SU-DHL-6 (cell line): ENCODE measurements around the gene ZMYM2.
"Not testable (repeated sequence)": the region's sequence is repeated elsewhere in the genome, so short reads cannot be mapped to it uniquely, and the experiment has no call there.

Experiments
- H2AFZ ChIP-seq: fragments of 200-600 bp; sonication (generic); 2 replicates; pipeline ENCODE4 v1.6.1; 2014; ENCODE audit warnings: low read depth, mild to moderate bottlenecking, moderate library complexity, mixed read lengths, antibody characterized with exemption, low read length; ENCODE audit not compliant: severe bottlenecking
- H3F3A ChIP-seq: fragments of 200-600 bp; shearing (Covaris generic); 2 replicates; pipeline ENCODE4 v1.6.0; 2016; ENCODE audit warnings: antibody characterized with exemption, mild to moderate bottlenecking; ENCODE audit not compliant: insufficient read depth
- H3K27ac ChIP-seq: fragments of 200-600 bp; sonication (generic); 2 replicates; pipeline ENCODE4 v1.5.1; 2016; ENCODE audit warnings: low read depth, mild to moderate bottlenecking, low read length, moderate library complexity, mixed read lengths
- H3K27me3 ChIP-seq: fragments of 200-600 bp; sonication (generic), shearing (Covaris generic); 2 replicates; pipeline ENCODE4 v1.6.0; 2014; ENCODE audit warnings: mild to moderate bottlenecking, low read length
- H3K36me3 ChIP-seq: fragments of 200-600 bp; sonication (generic); 2 replicates; pipeline ENCODE4 v1.6.1; 2014; ENCODE audit warnings: mild to moderate bottlenecking, low read length, mixed read lengths
- H3K4me2 ChIP-seq: fragments of 300-600, 200-600 bp; shearing (Covaris generic), sonication (generic); 2 replicates; pipeline ENCODE4 v1.6.0; 2014; ENCODE audit warnings: low read length, low read depth, mild to moderate bottlenecking; ENCODE audit not compliant: poor library complexity, severe bottlenecking
- H3K4me3 ChIP-seq: fragments of 200-600 bp; sonication (generic); 2 replicates; pipeline ENCODE4 v1.5.1; 2014; ENCODE audit warnings: antibody characterized with exemption, low read length, mild to moderate bottlenecking, mixed read lengths; ENCODE audit not compliant: insufficient read depth, poor library complexity, severe bottlenecking
- H3K79me2 ChIP-seq: fragments of 200-600 bp; sonication (generic); 2 replicates; pipeline ENCODE4 v1.6.1; 2014; ENCODE audit warnings: mild to moderate bottlenecking, low read length, moderate library complexity; ENCODE audit not compliant: insufficient read depth
- H3K9ac ChIP-seq: fragments of 200-600 bp; sonication (generic); 2 replicates; pipeline ENCODE4 v1.7.0; 2014; ENCODE audit warnings: mild to moderate bottlenecking, low read length
- H3K9me2 ChIP-seq: fragments of 200-600 bp; sonication (generic); replicated peaks from 2 replicates; pipeline ENCODE4 v1.6.1; 2014; ENCODE audit warnings: low read length; ENCODE audit not compliant: insufficient read depth
- H3K9me3 ChIP-seq: fragments of 200-600 bp; sonication (generic); 2 replicates; pipeline ENCODE4 v1.6.1; 2014; ENCODE audit warnings: low read length, mixed read lengths; ENCODE audit not compliant: insufficient read depth
- H4K20me1 ChIP-seq: fragments of 200-600 bp; sonication (generic); 2 replicates; pipeline ENCODE4 v1.6.1; 2014; ENCODE audit warnings: low read depth, mild to moderate bottlenecking, antibody characterized with exemption, low read length, moderate library complexity, mixed read lengths
- EZH2phosphoT487 ChIP-seq: fragments of 200-600 bp; sonication (generic), shearing (Covaris generic); conservative IDR thresholded peaks from 2 replicates; pipeline ENCODE4 v1.6.1; 2018; ENCODE audit warnings: mild to moderate bottlenecking, antibody characterized with exemption, low read length, moderate library complexity, mixed read lengths
- TF ChIP-seq, protein P1 (sequence below): fragments of 200-600 bp; sonication (generic); IDR thresholded peaks from one replicate; pipeline ENCODE4 v1.5.1; 2017; ENCODE audit warnings: antibody characterized with exemption, mild to moderate bottlenecking, low read length, moderate library complexity; ENCODE audit not compliant: insufficient read depth, poor library complexity, severe bottlenecking

ZMYM2 gene

DNA sequence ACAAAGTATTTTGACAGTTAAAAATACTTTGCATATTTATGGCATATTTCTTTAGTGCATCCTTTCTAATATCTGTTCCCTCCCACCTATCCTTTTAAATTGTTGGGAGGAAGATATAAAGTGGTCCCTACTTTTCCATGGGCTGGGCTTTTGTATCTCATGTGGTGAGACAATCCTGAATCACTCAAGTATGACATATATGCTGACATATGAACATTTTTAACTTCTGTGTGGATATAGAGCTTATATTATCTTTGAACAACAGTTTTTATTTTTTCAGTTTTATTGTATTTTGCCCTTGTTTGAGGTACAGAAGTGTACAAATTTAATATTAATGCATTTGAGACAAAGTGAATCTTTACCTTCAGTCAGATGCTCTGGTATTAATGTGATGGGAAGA, 3.4 kb downstream of the ZMYM2 start:
- Histone ChIP-seq H3K4me2 (peak overlapping the region; percentile 82), H3K9ac (no peak overlapping the region), H3K9me3 (no peaks in the 10 kb centered on the region), H3K27ac (no peak overlapping the region), H3K79me2 (peaks cover 56% of the 10 kb centered on the region), H3K36me3 (peaks cover 28% of the 10 kb centered on the region), H2AFZ (no peak overlapping the region), H3K4me3 (no peak overlapping the region), H3F3A (peaks cover 8% of the 10 kb centered on the region; the same call in 1 of the 2 replicates), H3K9me2 (no peaks in the 10 kb centered on the region), H3K27me3 (no peaks in the 10 kb centered on the region), H4K20me1 (no peaks in the 10 kb centered on the region; the same call in 1 of the 2 replicates)
- TF ChIP-seq, protein P1, sequence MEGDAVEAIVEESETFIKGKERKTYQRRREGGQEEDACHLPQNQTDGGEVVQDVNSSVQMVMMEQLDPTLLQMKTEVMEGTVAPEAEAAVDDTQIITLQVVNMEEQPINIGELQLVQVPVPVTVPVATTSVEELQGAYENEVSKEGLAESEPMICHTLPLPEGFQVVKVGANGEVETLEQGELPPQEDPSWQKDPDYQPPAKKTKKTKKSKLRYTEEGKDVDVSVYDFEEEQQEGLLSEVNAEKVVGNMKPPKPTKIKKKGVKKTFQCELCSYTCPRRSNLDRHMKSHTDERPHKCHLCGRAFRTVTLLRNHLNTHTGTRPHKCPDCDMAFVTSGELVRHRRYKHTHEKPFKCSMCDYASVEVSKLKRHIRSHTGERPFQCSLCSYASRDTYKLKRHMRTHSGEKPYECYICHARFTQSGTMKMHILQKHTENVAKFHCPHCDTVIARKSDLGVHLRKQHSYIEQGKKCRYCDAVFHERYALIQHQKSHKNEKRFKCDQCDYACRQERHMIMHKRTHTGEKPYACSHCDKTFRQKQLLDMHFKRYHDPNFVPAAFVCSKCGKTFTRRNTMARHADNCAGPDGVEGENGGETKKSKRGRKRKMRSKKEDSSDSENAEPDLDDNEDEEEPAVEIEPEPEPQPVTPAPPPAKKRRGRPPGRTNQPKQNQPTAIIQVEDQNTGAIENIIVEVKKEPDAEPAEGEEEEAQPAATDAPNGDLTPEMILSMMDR = no peak
- no peak for TF ChIP-seq EZH2phosphoT487

DNA sequence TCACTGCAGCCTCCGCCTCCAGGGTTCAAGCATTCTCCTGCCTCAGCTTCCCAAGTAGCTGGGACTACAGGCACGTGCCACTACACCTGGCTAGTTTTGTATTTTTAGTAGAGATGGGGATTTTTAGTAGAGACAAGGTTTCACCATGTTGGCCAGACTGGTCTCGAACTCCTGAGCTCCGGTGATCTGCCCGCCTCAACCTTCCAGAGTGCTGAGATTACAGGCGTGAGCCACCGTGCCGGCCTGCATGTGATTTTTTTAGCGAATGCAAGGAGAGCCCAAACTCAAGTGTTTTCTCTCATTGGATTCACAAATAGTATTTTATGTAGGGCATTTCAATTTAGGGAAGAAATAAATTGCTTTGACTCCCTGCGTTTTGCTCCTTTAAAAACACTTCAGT, 4.4 kb downstream of the ZMYM2 start:
- no peak overlapping the region for H3K9ac ChIP-seq
- no peak overlapping the region for H3K27ac ChIP-seq
- H3K79me2 ChIP-seq = peaks cover 64% of the 10 kb centered on the region
- no peaks in the 10 kb centered on the region for H3K9me3 ChIP-seq
- H3F3A ChIP-seq = peaks cover 8% of the 10 kb centered on the region; the same call in 1 of the 2 replicates
- H3K36me3 ChIP-seq = peaks cover 30% of the 10 kb centered on the region
- H2AFZ ChIP-seq = no peak overlapping the region
- no peak overlapping the region for H3K4me3 ChIP-seq
- H3K9me2 ChIP-seq = no peaks in the 10 kb centered on the region
- TF ChIP-seq EZH2phosphoT487 = no peak
- TF ChIP-seq, protein P1 = no peak
- H3K27me3 ChIP-seq = no peaks in the 10 kb centered on the region
- no peak overlapping the region for H3K4me2 ChIP-seq
- no peaks in the 10 kb centered on the region; the same call in 1 of the 2 replicates for H4K20me1 ChIP-seq

DNA sequence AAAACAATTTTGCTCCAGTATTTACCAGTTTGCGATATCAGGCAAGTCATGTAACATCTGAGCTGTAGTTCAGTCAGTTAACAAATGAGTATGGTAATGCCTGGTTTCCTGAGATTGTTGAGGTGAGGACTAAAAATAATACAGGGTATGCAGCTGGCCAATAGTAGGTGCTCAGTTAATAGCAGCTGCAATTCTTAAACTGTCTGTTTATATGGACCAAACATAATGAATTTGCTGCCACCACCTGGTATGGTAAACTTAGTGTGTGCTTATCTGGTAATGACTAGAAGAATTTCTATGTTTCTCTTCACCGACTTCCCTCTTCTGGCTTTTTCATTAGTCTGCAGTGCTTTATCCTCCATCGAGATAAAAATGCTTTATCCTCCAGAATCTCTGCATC, 9.1 kb downstream of the ZMYM2 start:
- no peaks in the 10 kb centered on the region for H4K20me1 ChIP-seq
- no peaks in the 10 kb centered on the region for H3K27me3 ChIP-seq
- H3K4me3 ChIP-seq = no peak overlapping the region
- H3K4me2 ChIP-seq = no peak overlapping the region
- H3K79me2 ChIP-seq = peaks cover 87% of the 10 kb centered on the region
- H2AFZ ChIP-seq = no peak overlapping the region
- no peak overlapping the region for H3K27ac ChIP-seq
- H3F3A ChIP-seq = peaks cover 6% of the 10 kb centered on the region; the same call in 1 of the 2 replicates
- H3K9me3 ChIP-seq = no peaks in the 10 kb centered on the region
- H3K36me3 ChIP-seq = peaks cover 34% of the 10 kb centered on the region; the same call in 1 of the 2 replicates
- H3K9me2 ChIP-seq = no peaks in the 10 kb centered on the region
- TF ChIP-seq EZH2phosphoT487 = no peak
- TF ChIP-seq, protein P1 = no peak
- no peak overlapping the region for H3K9ac ChIP-seq

- peaks cover 74% of the 10 kb centered on the region for H3K79me2 ChIP-seq
- not testable (repeated sequence) for H3K4me2 ChIP-seq, H3K27me3 ChIP-seq, H3K4me3 ChIP-seq, H3K9me3 ChIP-seq, H3K27ac ChIP-seq, H3K9me2 ChIP-seq, H3F3A ChIP-seq, H4K20me1 ChIP-seq, H3K9ac ChIP-seq, H2AFZ ChIP-seq
- peaks cover 34% of the 10 kb centered on the region for H3K36me3 ChIP-seq
Observed at GRCh38 chr13:19974498-19975009, 16.0 kb downstream of the ZMYM2 start.
